22Rv1 (cell line): ENCODE results near the gene DCUN1D4.

Source experiments
- ZFX ChIP-seq: fragments of 450-650 bp; IDR thresholded peaks from 2 replicates; pipeline ENCODE4 v1.6.1; 2017; ENCODE audit warnings: antibody characterized with exemption, borderline replicate concordance
- TF ChIP-seq, protein P1 (sequence below): fragments of 450-650 bp; IDR thresholded peaks from 2 replicates; pipeline ENCODE4 v1.5.1; 2017; ENCODE audit warnings: mild to moderate bottlenecking

DNA sequence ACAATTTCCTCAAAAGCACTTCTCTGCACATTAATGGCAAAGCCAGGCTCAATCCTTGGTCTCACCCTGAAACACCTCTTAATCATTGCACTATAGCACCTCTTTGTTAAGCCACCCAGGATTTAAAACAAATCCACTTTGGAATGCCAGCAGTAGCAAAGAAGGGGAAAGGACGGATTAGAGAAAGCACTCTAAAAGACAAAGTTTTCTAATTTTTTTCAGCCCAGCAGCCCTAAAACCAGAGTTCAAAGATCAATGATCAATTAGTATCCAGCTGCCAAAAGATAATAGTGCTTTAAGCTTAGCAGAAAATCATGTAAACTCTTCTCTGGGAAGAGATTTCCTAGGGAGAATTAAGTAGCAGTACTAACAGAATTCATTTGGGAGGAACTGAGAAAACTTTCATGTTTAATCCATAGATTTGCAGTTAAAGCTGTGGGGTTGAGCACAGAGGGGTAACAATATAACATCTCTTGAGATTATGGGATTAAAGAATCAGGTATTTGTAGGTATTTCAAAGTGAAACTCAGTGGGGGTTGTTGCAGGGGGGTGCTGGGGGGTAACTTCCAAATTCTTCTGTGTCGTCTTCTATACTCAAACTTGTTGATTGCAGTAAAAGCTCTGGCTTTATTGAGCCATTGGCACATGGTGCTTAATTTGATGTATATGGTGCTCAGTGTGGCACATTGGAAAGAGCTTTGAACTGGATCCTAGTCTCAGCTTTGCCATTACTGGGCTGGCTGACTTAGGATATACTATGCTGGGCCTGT lies 115.4 kb downstream of the DCUN1D4 start:
- TF ChIP-seq, protein P1, sequence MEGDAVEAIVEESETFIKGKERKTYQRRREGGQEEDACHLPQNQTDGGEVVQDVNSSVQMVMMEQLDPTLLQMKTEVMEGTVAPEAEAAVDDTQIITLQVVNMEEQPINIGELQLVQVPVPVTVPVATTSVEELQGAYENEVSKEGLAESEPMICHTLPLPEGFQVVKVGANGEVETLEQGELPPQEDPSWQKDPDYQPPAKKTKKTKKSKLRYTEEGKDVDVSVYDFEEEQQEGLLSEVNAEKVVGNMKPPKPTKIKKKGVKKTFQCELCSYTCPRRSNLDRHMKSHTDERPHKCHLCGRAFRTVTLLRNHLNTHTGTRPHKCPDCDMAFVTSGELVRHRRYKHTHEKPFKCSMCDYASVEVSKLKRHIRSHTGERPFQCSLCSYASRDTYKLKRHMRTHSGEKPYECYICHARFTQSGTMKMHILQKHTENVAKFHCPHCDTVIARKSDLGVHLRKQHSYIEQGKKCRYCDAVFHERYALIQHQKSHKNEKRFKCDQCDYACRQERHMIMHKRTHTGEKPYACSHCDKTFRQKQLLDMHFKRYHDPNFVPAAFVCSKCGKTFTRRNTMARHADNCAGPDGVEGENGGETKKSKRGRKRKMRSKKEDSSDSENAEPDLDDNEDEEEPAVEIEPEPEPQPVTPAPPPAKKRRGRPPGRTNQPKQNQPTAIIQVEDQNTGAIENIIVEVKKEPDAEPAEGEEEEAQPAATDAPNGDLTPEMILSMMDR: no peak
- TF ChIP-seq ZFX: no peak
